BLaER1 (cell line): ENCODE measurements around the gene UBE2O.

Experiments used
- H3K27ac ChIP-seq: shearing (Covaris generic); formaldehyde crosslinking; 2 replicates; pipeline ENCODE4 v1.8.1; 2022
- H3K27me3 ChIP-seq: shearing (Covaris generic); formaldehyde crosslinking; 2 replicates; pipeline ENCODE4 v1.8.1; 2022
- H3K36me3 ChIP-seq: shearing (Covaris generic); formaldehyde crosslinking; 2 replicates; pipeline ENCODE4 v1.8.1; 2022
- H3K4me1 ChIP-seq: shearing (Covaris generic); formaldehyde crosslinking; 2 replicates; pipeline ENCODE4 v1.8.1; 2022
- H3K4me2 ChIP-seq: shearing (Covaris generic); formaldehyde crosslinking; 2 replicates; pipeline ENCODE4 v1.8.1; 2022
- H3K4me3 ChIP-seq: shearing (Covaris generic); formaldehyde crosslinking; 2 replicates; pipeline ENCODE4 v1.8.1; 2022
- H3K9ac ChIP-seq: shearing (Covaris generic); formaldehyde crosslinking; 2 replicates; pipeline ENCODE4 v1.8.1; 2022
- H3K9me3 ChIP-seq: shearing (Covaris generic); formaldehyde crosslinking; 2 replicates; pipeline ENCODE4 v1.8.1; 2022
- H4K20me1 ChIP-seq: shearing (Covaris generic); formaldehyde crosslinking; 2 replicates; pipeline ENCODE4 v1.8.1; 2022
- Cebpa-rat ChIP-seq: shearing (Covaris generic); IDR thresholded peaks from 2 replicates; pipeline ENCODE4 v1.8.1; 2022

Gene UBE2O

DNA sequence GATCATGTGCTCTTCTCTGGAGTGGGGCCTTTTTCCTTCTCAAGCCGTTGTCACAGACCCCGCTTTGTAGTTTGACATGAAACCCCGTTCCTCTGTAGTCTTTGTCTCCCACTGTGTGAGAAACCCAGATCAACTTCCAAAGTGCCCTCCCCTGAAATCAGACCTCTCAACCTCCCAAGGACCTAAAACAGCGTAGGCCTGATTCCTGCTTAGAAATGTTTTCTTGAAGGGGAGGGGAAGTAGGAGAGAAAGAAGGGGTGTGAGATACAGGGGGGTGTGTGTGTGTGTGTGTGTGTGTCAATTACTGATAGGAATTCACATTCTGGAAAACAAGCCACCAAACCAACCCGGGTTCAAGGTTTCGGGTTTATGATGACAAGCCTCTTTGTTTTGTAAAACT, 1.4 kb downstream of the UBE2O start:
- Histone ChIP-seq H3K4me1 (peaks cover 55% of the 10 kb centered on the region), H3K9ac (peak overlapping the region; percentile 92), H3K36me3 (no peaks in the 10 kb centered on the region), H4K20me1 (peaks cover 60% of the 10 kb centered on the region), H3K27ac (peak overlapping the region; percentile 89; the same call in 1 of the 2 replicates), H3K9me3 (no peaks in the 10 kb centered on the region), H3K4me2 (peak overlapping the region; percentile 94), H3K4me3 (peak overlapping the region; percentile 99), H3K27me3 (no peaks in the 10 kb centered on the region)
- TF ChIP-seq Cebpa-rat = no peak

DNA sequence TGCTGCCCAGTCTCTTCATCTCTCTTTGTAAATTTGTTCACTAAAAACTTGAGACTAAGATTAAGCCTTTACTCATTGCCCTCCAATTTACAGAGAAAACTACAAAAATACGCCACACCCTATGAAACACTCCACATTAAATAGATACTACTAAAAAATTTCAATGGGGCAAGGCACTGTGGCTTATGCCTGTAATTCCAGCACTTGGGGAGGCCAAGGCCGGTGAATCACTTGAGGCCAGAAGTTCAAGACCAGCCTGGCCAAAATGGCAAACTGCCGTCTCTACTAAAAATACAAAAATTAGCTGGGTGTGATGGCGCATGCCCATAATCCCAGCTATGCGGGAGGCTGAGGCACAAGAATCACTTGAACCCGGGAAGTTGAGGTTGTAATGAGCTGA, 3.8 kb downstream of the UBE2O start:
- H3K9ac ChIP-seq = no peak overlapping the region
- H3K36me3 ChIP-seq = no peaks in the 10 kb centered on the region
- peaks cover 78% of the 10 kb centered on the region for H3K4me1 ChIP-seq
- TF ChIP-seq Cebpa-rat = no peak
- H3K27ac ChIP-seq = no peak overlapping the region
- no peak overlapping the region for H3K4me3 ChIP-seq
- peaks cover 84% of the 10 kb centered on the region for H4K20me1 ChIP-seq
- no peaks in the 10 kb centered on the region for H3K9me3 ChIP-seq
- peak overlapping the region; percentile 66 for H3K4me2 ChIP-seq
- no peaks in the 10 kb centered on the region for H3K27me3 ChIP-seq

DNA sequence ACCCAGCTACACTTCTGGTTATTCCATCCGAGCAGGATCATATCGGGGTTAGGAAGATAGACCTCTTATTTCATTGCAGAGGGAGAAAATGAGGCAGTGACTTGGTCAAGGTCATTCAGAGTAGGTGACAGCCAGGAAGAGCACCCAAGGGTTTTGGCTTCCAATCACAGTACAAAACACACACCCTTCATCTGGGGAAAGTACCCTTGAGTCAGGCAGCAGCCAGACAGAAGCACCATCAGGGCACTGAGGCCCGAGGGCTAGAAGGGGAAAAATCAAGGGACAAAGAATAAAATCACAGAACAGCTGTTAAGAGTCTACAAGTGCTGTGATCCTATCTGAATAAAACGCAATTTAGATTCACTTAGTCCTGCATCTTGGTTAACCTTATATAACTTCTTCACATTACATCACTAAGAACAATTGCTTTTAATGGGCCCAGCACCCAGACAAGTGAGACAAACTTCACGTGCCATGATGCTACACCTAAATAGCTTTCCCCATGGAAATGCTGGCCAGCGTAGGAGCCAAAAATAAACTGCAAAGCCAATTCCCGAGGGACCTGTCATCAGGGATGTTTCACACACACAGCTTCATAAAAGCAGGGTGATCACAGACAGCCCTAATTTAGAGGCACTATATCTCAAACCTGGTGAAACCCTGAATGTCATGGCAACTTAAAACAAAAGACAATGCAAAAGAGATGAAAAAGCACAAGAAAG, 4.9 kb downstream of the UBE2O start:
- TF ChIP-seq Cebpa-rat = no peak
- no peaks in the 10 kb centered on the region for H3K9me3 ChIP-seq
- H3K4me2 ChIP-seq = peak overlapping the region; percentile 66
- no peaks in the 10 kb centered on the region for H3K27me3 ChIP-seq
- H3K36me3 ChIP-seq = no peaks in the 10 kb centered on the region
- H3K4me3 ChIP-seq = no peak overlapping the region
- H4K20me1 ChIP-seq = peaks cover 94% of the 10 kb centered on the region
- H3K27ac ChIP-seq = no peak overlapping the region
- H3K4me1 ChIP-seq = peaks cover 85% of the 10 kb centered on the region
- no peak overlapping the region for H3K9ac ChIP-seq

DNA sequence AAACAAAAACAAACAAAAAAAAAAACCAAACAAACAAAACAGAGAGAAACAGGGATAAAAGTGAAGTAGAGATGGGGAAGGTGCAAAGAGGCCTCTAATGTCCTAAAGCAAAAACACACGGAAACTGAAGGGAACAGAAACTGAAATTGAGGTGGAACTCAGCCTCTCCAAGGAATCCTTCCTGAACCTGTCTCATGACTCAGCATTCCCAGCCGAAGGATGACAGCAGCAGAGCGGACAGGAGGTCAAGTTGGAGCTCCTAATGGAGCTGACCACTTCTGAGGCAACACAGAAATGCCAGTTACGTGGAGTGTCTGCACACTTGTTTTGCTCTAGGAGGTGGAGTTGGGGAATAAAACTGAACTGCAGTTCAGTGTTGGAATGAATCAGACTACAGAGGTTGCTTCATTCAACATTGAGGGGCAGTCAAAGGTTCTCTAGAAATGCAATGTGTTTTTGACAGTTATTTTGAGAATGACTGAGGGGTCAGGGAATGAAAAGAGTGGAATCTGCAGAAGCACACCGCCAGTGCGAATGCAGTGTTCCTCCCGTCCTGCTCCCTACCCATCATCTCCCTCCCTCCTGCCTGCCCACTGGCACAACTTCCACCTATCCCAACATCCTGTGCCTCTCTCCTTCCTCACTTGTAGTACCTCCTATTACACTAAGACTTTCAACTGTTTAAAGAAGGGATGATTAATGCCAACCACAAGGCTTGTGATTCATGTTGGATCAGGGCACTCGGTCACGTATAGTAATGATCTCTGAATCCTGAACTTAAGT, 6.3 kb downstream of the UBE2O start:
- H3K9ac ChIP-seq = no peak overlapping the region
- H3K4me1 ChIP-seq = peaks cover 94% of the 10 kb centered on the region
- peaks cover 100% of the 10 kb centered on the region for H4K20me1 ChIP-seq
- no peak overlapping the region for H3K4me3 ChIP-seq
- H3K4me2 ChIP-seq = peak overlapping the region; percentile 20
- TF ChIP-seq Cebpa-rat = no peak
- peaks cover 10% of the 10 kb centered on the region; the same call in 1 of the 2 replicates for H3K36me3 ChIP-seq
- no peaks in the 10 kb centered on the region for H3K9me3 ChIP-seq
- no peak overlapping the region for H3K27ac ChIP-seq
- no peaks in the 10 kb centered on the region for H3K27me3 ChIP-seq

DNA sequence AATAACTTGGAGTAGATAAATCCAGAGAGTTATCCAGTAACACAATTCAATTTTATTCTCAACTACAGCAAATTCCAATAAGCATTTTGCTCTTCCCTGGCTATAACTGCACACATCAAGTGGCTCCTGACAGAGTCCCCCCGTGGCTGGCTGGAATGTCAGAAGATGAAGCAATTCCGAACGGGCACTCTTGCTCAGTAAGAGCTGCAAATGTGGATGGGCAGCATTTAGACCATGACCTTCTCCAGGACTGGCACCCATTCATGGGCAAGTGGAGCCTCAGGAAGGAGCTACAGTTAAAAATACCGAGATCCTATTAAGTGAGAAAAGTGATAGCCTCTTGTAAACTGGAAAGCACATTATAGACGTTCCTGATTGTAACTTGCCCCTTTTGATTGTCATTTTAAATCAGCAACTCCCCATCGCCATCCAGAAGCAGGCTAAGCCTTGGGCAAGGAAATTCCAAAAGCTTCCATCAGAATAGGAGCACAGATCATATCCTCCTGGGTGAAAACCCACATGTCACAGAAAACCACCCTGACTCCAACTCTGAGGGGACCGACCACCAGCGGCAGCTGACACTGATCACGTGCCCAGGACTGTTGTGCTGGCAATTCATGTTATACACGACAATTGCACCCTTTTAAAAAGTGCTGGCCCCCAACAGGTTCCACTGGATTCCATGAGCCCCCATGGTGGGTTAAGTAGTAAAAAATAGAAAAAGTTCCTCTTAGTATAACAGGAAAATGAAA, 7.1 kb downstream of the UBE2O start:
- Histone ChIP-seq H3K9me3 (no peaks in the 10 kb centered on the region), H3K36me3 (peaks cover 14% of the 10 kb centered on the region; the same call in 1 of the 2 replicates), H3K27ac (no peak overlapping the region), H3K4me3 (no peak overlapping the region), H3K27me3 (no peaks in the 10 kb centered on the region), H4K20me1 (peaks cover 100% of the 10 kb centered on the region), H3K4me2 (no peak overlapping the region), H3K4me1 (peaks cover 94% of the 10 kb centered on the region), H3K9ac (no peak overlapping the region)
- TF ChIP-seq Cebpa-rat = no peak

DNA sequence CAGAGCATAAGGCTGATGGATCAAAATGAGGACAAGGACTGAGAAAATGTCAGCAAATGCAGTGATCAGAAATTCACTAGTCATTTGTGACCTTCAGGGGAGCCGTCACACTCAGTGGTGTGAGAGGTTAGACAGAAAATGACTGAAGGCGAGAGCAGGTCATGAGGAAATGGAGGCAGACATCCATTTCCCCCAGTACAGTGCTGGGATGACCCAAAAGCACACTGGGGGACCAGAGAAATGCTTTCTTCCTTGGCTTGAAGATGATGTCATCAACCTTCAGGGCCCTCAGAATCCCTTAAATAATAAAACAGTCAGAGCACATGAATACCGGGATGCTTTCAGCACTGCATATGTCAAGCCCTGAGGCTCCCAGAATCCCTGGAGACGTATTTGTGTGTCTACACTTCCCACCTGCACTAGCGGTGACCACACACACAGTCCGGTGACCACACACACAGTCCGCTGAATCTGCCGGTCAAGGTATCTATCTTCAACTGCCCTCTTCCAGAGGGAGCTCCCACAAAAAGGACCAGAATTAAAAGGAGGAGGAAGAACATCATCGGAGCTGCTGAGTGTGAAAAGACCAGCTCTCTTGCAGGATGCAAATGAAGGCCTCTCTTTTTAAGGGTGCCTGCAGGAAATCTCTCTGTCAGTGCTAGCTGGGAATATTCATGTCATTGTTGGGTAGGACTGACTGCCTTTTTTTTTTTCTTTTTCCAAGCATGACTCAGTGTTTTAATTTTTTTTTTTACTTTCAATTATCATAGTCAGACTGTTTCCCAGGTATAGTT, 8.2 kb downstream of the UBE2O start:
- TF ChIP-seq Cebpa-rat = no peak
- Histone ChIP-seq H3K27ac (no peak overlapping the region), H3K27me3 (no peaks in the 10 kb centered on the region), H3K4me1 (peaks cover 87% of the 10 kb centered on the region), H3K9ac (no peak overlapping the region), H3K36me3 (peaks cover 17% of the 10 kb centered on the region; the same call in 1 of the 2 replicates), H3K4me2 (peak overlapping the region; percentile 51), H4K20me1 (peaks cover 100% of the 10 kb centered on the region), H3K9me3 (no peaks in the 10 kb centered on the region), H3K4me3 (no peak overlapping the region)

DNA sequence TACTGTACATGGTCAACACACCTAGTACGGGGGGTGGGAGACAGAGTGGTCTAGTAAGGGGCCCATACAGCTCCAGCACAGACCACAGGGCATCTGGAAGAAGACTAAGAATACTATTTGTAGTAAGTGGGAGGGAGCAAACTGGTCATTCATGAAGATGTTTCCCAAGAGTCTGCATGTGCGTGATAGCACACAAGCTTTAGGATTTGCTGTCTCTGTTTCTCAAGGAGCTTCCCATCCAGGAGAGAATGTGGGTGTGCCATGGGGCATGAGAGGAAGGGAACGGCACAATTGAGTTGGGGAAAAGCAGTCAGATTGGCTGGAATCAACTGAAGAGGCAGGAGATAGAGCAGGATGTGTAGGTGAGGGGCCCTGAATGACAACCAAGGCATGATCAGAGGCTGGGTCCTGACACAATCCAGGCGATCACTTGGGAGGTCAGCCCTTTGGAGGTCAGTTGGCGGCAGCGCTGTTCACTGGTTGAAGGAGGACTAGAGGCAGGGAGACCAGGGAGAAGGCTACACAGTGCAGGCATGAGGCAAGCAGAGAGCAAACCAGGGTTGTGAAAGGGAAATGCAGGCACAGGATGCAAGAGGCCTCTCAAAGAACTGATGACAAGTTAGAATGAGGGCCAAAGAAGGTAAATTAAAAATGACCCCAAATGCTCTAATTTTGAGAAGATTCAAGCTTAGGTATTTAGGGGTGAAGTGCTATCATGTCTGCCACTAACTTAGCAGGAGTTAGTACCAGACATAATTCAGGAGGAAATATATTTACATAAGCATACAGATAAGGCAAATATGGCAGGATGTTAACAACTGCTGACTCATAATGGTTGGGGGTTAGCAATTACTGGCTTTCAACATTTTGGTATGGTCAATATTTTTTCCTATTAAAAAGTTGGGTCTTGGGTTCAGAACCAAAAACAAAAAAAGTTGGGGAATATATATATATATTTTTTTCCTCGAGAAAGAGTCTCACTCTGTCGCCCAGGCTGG, 10.3 kb downstream of the UBE2O start:
- H3K4me3 ChIP-seq = no peak overlapping the region
- H4K20me1 ChIP-seq = peaks cover 100% of the 10 kb centered on the region
- H3K27ac ChIP-seq = no peak overlapping the region
- no peak overlapping the region for H3K9ac ChIP-seq
- no peaks in the 10 kb centered on the region for H3K9me3 ChIP-seq
- peaks cover 26% of the 10 kb centered on the region; the same call in 1 of the 2 replicates for H3K36me3 ChIP-seq
- no peaks in the 10 kb centered on the region for H3K27me3 ChIP-seq
- H3K4me2 ChIP-seq = peak overlapping the region; percentile 51
- H3K4me1 ChIP-seq = peaks cover 66% of the 10 kb centered on the region
- TF ChIP-seq Cebpa-rat = no peak

DNA sequence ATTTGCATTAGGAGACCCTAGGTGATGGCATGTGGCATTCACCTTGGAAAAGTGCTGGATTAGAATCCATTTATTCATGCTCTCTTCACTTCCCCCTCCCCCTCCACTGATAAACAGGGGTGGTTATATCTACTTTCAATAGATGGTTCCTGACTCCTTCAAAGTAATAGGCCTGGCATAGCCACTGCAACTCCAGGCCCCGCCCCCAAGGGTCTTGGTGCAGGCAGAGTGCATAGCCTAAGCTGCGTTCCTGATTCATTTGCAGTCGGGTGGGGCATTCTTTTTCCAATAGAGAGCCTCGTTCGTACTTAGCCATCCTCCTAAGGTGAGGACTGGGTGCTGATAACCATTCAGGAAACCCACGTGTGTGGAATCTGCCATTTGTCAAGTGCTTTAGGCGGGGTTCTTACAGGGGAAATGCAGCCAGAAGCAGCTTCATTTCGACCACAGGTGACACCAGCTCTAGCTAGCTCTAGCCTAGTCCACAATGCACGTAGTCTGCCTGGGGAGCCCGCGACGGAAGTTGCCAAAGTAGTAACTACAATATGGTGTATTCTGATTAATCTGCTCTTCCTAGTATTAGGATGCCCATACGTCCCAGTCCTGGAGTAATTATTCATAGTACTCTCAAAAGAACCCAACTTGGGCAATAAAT, 11.1 kb downstream of the UBE2O start:
- Histone ChIP-seq H3K4me2 (peak overlapping the region; percentile 51; the same call in 1 of the 2 replicates), H3K36me3 (peaks cover 26% of the 10 kb centered on the region; the same call in 1 of the 2 replicates), H3K27me3 (no peaks in the 10 kb centered on the region), H3K4me1 (peaks cover 60% of the 10 kb centered on the region), H4K20me1 (peaks cover 100% of the 10 kb centered on the region), H3K9ac (no peak overlapping the region), H3K9me3 (no peaks in the 10 kb centered on the region), H3K4me3 (no peak overlapping the region), H3K27ac (no peak overlapping the region)
- no peak for TF ChIP-seq Cebpa-rat
